ENCODE data around the gene VSTM2L. TPM values are rescaled to one million over a fixed set of nuclear protein-coding genes. Genes with fewer than 3 reads are reported as not detected.

VSTM2L gene
- total RNA-seq, 4 donors from 2014 or later = 7.5 to 11.7 (median 10.1) TPM

DNA sequence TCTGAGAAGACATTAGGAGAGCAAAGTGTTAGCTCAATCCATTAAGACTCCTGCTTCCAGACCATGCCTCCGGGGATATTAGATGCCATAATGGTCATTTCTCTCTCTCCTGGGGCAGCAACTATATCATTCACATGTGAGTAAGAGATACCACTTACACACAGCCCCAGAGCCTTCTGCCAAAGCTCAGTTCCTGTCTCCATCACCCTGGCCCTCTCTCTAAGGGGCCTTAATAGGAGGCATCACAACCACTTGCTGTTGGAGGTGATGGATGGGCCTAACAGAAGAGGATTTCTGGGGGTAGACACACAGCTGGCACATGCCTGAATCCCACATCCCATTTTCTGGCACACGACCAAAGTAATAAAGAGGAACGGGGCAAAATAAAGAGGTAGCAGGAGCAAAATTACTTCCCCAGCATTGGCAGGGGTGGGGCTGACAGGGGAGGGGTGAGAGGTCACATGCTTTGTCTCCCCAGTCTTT, 34.0 kb upstream of the VSTM2L start:
- WGBS = 72% methylated on average over 3 of the region's 3 CpGs
- TF ChIP-seq, protein P1, sequence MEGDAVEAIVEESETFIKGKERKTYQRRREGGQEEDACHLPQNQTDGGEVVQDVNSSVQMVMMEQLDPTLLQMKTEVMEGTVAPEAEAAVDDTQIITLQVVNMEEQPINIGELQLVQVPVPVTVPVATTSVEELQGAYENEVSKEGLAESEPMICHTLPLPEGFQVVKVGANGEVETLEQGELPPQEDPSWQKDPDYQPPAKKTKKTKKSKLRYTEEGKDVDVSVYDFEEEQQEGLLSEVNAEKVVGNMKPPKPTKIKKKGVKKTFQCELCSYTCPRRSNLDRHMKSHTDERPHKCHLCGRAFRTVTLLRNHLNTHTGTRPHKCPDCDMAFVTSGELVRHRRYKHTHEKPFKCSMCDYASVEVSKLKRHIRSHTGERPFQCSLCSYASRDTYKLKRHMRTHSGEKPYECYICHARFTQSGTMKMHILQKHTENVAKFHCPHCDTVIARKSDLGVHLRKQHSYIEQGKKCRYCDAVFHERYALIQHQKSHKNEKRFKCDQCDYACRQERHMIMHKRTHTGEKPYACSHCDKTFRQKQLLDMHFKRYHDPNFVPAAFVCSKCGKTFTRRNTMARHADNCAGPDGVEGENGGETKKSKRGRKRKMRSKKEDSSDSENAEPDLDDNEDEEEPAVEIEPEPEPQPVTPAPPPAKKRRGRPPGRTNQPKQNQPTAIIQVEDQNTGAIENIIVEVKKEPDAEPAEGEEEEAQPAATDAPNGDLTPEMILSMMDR (IDR thresholded peaks at IDR 0.05) = no peak
- TF ChIP-seq POLR2A (IDR thresholded peaks at IDR 0.05; ENCODE audit: low read depth) = no peak
- TF ChIP-seq EP300 (IDR thresholded peaks at IDR 0.05) = no peak
- no peak for TF ChIP-seq POLR2AphosphoS5 (IDR thresholded peaks at IDR 0.05)
- no peaks in the 10 kb centered on the region for H3K9me3 ChIP-seq
- H3K4me3 ChIP-seq = no peak overlapping the region
- no peaks in the 10 kb centered on the region for H3K27me3 ChIP-seq
- DNase-seq (ENCODE audit: extremely low spot score) = no peak
- intact Hi-C loops (cut with DNase I) = no loop called here
- H3K27ac ChIP-seq (replicated peaks in 1 of 4) = no peak overlapping the region
- peaks cover 0 to 34% (median 25%) of the 10 kb centered on the region in 4 donors for H3K4me1 ChIP-seq
- peaks cover 13 to 78% (median 54%) of the 10 kb centered on the region in 4 donors for H3K36me3 ChIP-seq

DNA sequence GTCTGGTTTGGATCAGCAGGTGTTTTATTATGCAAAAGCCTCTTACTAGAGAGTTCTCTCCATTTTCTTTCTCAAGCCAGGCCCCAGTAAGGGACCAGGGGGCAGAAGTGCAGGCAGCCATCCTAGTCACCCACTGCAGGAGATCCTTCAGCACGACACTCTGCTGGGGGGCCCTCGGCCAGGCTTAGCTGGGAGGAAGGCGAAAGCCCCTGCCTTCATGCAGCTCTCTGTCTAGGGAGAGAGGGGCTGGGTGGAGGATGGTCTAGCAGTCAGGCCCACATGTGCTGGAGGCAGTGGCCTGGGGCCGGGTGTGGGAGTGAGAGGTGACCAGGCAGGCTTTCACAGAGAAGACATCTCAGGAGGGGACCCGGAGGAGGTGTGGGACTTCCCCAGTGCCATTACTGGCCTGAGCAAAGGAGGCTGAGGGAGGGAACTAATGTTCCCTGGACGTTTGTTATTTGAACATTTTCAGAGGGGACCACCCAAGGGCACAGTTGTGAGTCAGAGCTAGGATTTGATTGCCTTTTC, 33.5 kb upstream of the VSTM2L start:
- Histone ChIP-seq H3K4me1 (peaks cover 0 to 34% (median 25%) of the 10 kb centered on the region in 4 donors), H3K9me3 (no peaks in the 10 kb centered on the region), H3K27me3 (no peaks in the 10 kb centered on the region), H3K36me3 (peaks cover 14 to 76% (median 56%) of the 10 kb centered on the region in 4 donors), H3K4me3 (no peak overlapping the region), H3K27ac (replicated peaks in 1 of 4) (no peak overlapping the region)
- no peak for DNase-seq (ENCODE audit: extremely low spot score)
- intact Hi-C loops (cut with DNase I) = no loop called here
- WGBS = 80% methylated on average over 6 of the region's 6 CpGs
- TF ChIP-seq POLR2A (IDR thresholded peaks at IDR 0.05; ENCODE audit: low read depth) (no peak), EP300 (IDR thresholded peaks at IDR 0.05) (no peak), POLR2AphosphoS5 (IDR thresholded peaks at IDR 0.05) (no peak)
- TF ChIP-seq, protein P1 (IDR thresholded peaks at IDR 0.05) = no peak

DNA sequence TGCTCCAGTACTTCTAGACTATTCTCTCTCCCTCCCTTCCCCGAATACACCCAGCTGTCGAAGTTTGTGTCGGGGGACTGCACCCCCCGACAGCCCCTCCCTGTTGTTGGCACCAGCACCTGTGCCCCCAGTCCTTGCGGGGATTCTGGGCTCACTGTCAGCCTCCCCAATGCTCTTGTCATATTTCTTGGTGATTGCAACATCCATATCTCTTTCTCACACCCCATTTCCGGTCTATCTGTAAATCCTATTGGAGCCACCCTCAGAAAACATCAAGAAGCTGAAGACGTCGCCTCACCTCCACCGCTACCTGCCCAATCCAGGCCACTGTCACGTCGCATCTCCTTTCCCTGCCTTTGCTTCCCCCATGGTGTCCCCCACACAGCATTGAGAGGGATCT, 32.6 kb upstream of the VSTM2L start:
- 87% methylated on average over 11 of the region's 11 CpGs for WGBS

DNA sequence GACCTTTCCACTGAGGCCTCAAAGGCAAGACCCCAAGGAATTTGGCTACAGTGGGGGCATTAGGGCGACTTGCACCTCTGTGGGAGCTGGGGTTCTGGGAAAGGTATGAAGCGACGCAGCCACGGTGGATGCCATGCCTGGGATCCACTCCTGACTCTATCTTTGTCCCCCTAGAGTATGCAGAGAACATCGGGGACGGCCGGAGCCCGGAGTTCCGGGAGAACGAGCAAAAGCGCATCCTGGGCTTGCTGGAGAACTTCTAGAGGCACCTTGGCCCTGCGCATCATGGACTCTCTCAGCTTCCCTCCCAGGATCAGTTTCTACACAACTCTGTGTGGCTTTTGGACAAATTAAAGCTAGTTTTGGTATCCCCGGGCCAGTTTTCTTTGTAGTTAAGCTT, 31.2 kb upstream of the VSTM2L start:
- no peak for DNase-seq (ENCODE audit: extremely low spot score)
- WGBS = over 99% methylated on average over 13 of the region's 13 CpGs
- Histone ChIP-seq H3K27me3 (no peaks in the 10 kb centered on the region), H3K27ac (replicated peaks in 1 of 4) (no peak overlapping the region), H3K9me3 (no peaks in the 10 kb centered on the region), H3K36me3 (peaks cover 21 to 70% (median 52%) of the 10 kb centered on the region in 4 donors), H3K4me1 (peaks cover 0 to 27% (median 20%) of the 10 kb centered on the region in 4 donors), H3K4me3 (no peak overlapping the region)
- intact Hi-C loops (cut with DNase I) = no loop called here
- TF ChIP-seq, protein P1 (IDR thresholded peaks at IDR 0.05) = no peak
- TF ChIP-seq POLR2AphosphoS5 (IDR thresholded peaks at IDR 0.05) (no peak), EP300 (IDR thresholded peaks at IDR 0.05) (no peak), POLR2A (IDR thresholded peaks at IDR 0.05; ENCODE audit: low read depth) (no peak)

More for the DNA sequence above, 32.6 kb upstream of the VSTM2L start:
- Histone ChIP-seq H3K4me3 (no peak overlapping the region), H3K9me3 (no peaks in the 10 kb centered on the region), H3K27me3 (no peaks in the 10 kb centered on the region), H3K4me1 (peaks cover 0 to 34% (median 25%) of the 10 kb centered on the region in 4 donors), H3K27ac (replicated peaks in 1 of 4) (no peak overlapping the region), H3K36me3 (peaks cover 21 to 74% (median 60%) of the 10 kb centered on the region in 4 donors)
- no peak for TF ChIP-seq EP300 (IDR thresholded peaks at IDR 0.05)
- TF ChIP-seq POLR2A (IDR thresholded peaks at IDR 0.05; ENCODE audit: low read depth) = no peak
- TF ChIP-seq POLR2AphosphoS5 (IDR thresholded peaks at IDR 0.05) = no peak
- TF ChIP-seq, protein P1 (IDR thresholded peaks at IDR 0.05) = no peak
- intact Hi-C loops (cut with DNase I) = no loop called here
- no peak for DNase-seq (ENCODE audit: extremely low spot score)
